HCT116 (cell line): ENCODE measurements around the gene CADPS.

Source experiments
- CEBPB ChIP-seq: IDR thresholded peaks from 2 replicates; pipeline ENCODE4 v1.6.1; 2012; ENCODE audit warnings: low read depth
- EGR1 ChIP-seq: IDR thresholded peaks from 2 replicates; pipeline ENCODE4 v1.6.1; 2012; ENCODE audit warnings: low read depth
- JUND ChIP-seq: IDR thresholded peaks from 2 replicates; pipeline ENCODE4 v1.6.1; 2012
- POLR2A ChIP-seq: IDR thresholded peaks from 2 replicates; pipeline ENCODE4 v1.7.0; 2011; ENCODE audit warnings: borderline replicate concordance; ENCODE audit not compliant: insufficient read depth, insufficient read length; ENCODE audit errors: extremely low read depth
- POLR2AphosphoS5 ChIP-seq: IDR thresholded peaks from 2 replicates; pipeline ENCODE4 v1.6.1; 2011; ENCODE audit warnings: mild to moderate bottlenecking, low read depth, low read length, moderate library complexity
- RAD21 ChIP-seq: IDR thresholded peaks from 2 replicates; pipeline ENCODE4 v1.6.1; 2012; ENCODE audit warnings: low read depth, mild to moderate bottlenecking
- SP1 ChIP-seq: IDR thresholded peaks from 2 replicates; pipeline ENCODE4 v1.6.1; 2012; ENCODE audit warnings: low read depth
- ZNF274 ChIP-seq: fragments of 200-500 bp; sonication (Bioruptor generic); IDR thresholded peaks from 2 replicates; pipeline ENCODE4 v1.6.1; 2014; ENCODE audit warnings: mild to moderate bottlenecking, low read depth, low read length, inconsistent platforms
- TF ChIP-seq, protein P1 (sequence below), 3 experiments: fragments of 200-600 bp in 1 of 3; sonication (generic) in 1 of 3; IDR thresholded peaks in 2 of 3; conservative IDR thresholded peaks in 1 of 3; 2 replicates each; pipeline ENCODE4 v1.5.1; 2012 to 2017; ENCODE audit warnings: low read depth in 2 of 3, low read length in 2 of 3, antibody characterized with exemption in 1 of 3, borderline replicate concordance in 1 of 3, control low read depth in 1 of 3, mild to moderate bottlenecking in 1 of 3, mixed read lengths in 1 of 3, mixed run types in 1 of 3, moderate library complexity in 1 of 3; ENCODE audit not compliant: insufficient read depth in 1 of 3
- TF ChIP-seq, protein P2 (sequence below): IDR thresholded peaks from 2 replicates; pipeline ENCODE4 v1.6.1; 2012
- TF ChIP-seq, protein P3 (sequence below): IDR thresholded peaks from 2 replicates; pipeline ENCODE4 v1.6.1; 2012

DNA sequence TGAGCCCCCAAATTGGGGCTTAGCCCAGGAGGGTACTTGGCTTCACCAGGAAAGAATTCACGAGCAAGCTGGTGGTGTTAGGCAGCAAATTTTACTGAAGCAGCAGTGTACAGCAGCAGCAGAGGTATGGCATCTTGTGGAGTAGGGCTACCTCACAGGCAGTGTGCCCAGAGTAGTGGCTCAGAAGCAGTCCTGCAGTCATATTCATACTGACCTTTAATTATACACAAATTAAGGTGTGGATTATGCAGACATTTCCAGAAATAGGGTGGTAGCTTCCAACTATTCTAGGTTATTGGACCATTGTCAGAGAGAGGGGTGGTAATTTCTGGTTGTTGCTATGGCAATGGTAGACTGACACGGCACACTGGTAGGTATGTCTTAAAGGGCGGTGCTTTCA is 20.7 kb upstream of the CADPS start:
- TF ChIP-seq CEBPB (no peak), JUND (no peak), ZNF274 (no peak), SP1 (no peak), POLR2A (no peak), EGR1 (no peak), POLR2AphosphoS5 (no peak), RAD21 (no peak)
- TF ChIP-seq, protein P1, sequence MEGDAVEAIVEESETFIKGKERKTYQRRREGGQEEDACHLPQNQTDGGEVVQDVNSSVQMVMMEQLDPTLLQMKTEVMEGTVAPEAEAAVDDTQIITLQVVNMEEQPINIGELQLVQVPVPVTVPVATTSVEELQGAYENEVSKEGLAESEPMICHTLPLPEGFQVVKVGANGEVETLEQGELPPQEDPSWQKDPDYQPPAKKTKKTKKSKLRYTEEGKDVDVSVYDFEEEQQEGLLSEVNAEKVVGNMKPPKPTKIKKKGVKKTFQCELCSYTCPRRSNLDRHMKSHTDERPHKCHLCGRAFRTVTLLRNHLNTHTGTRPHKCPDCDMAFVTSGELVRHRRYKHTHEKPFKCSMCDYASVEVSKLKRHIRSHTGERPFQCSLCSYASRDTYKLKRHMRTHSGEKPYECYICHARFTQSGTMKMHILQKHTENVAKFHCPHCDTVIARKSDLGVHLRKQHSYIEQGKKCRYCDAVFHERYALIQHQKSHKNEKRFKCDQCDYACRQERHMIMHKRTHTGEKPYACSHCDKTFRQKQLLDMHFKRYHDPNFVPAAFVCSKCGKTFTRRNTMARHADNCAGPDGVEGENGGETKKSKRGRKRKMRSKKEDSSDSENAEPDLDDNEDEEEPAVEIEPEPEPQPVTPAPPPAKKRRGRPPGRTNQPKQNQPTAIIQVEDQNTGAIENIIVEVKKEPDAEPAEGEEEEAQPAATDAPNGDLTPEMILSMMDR (IDR thresholded peaks at IDR 0.05 in 2 of 3, conservative IDR thresholded peaks at IDR 0.05 in 1 of 3; ENCODE audit: borderline replicate concordance in 1 of 3, insufficient read depth in 1 of 3, low read depth in 2 of 3, low read length in 2 of 3) = no peak
- TF ChIP-seq, protein P2, sequence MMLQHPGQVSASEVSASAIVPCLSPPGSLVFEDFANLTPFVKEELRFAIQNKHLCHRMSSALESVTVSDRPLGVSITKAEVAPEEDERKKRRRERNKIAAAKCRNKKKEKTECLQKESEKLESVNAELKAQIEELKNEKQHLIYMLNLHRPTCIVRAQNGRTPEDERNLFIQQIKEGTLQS = no peak
- TF ChIP-seq, protein P3, sequence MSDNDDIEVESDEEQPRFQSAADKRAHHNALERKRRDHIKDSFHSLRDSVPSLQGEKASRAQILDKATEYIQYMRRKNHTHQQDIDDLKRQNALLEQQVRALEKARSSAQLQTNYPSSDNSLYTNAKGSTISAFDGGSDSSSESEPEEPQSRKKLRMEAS = no peak
